ENCODE data around the gene KIRREL3.

Gene KIRREL3

DNA sequence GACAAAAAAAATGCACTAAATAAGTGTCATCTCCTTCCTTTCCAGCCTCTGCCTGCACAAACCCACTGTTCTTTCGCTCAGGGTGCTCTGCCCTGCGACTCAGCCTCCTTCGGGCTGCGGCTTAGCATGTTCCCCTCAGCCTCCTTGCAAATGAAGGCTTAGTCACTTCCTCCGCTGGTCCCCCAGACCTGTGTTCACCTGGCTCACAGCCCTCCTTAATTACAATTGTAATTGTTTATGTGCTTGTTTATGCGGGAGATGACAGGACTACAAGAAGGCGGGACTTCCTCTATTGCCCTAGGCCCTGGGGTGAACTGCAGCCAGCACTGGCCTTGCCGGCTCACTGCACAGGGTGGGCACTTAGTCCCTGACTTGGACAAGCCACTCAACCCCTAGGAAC is 303.6 kb downstream of the KIRREL3 start:
- H3K9me3 ChIP-seq (ENCODE audit: insufficient read depth, low read length) = no peaks in the 10 kb centered on the region
- no peak overlapping the region for H3K4me2 ChIP-seq (ENCODE audit: low read depth, low read length, poor library complexity, severe bottlenecking)
- H3K27me3 ChIP-seq (ENCODE audit: low read length) = no peaks in the 10 kb centered on the region
- no peaks in the 10 kb centered on the region for H3F3A ChIP-seq (ENCODE audit: insufficient read depth)
- no peak for TF ChIP-seq EZH2phosphoT487 (conservative IDR thresholded peaks at IDR 0.05; ENCODE audit: low read length)
- TF ChIP-seq, protein P1, sequence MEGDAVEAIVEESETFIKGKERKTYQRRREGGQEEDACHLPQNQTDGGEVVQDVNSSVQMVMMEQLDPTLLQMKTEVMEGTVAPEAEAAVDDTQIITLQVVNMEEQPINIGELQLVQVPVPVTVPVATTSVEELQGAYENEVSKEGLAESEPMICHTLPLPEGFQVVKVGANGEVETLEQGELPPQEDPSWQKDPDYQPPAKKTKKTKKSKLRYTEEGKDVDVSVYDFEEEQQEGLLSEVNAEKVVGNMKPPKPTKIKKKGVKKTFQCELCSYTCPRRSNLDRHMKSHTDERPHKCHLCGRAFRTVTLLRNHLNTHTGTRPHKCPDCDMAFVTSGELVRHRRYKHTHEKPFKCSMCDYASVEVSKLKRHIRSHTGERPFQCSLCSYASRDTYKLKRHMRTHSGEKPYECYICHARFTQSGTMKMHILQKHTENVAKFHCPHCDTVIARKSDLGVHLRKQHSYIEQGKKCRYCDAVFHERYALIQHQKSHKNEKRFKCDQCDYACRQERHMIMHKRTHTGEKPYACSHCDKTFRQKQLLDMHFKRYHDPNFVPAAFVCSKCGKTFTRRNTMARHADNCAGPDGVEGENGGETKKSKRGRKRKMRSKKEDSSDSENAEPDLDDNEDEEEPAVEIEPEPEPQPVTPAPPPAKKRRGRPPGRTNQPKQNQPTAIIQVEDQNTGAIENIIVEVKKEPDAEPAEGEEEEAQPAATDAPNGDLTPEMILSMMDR (IDR thresholded peaks at IDR 0.05; ENCODE audit: insufficient read depth, low read length, poor library complexity, severe bottlenecking) = no peak
- no peaks in the 10 kb centered on the region for H4K20me1 ChIP-seq (ENCODE audit: low read depth, low read length)
- no peak overlapping the region for H2AFZ ChIP-seq (ENCODE audit: low read depth, low read length, severe bottlenecking)
- no peak overlapping the region for H3K27ac ChIP-seq (ENCODE audit: low read depth, low read length)
- no peak overlapping the region for H3K9ac ChIP-seq (ENCODE audit: low read length)
- no peaks in the 10 kb centered on the region for H3K9me2 ChIP-seq (replicated peaks; ENCODE audit: insufficient read depth, low read length)
- no peak overlapping the region for H3K4me3 ChIP-seq (ENCODE audit: insufficient read depth, low read length, poor library complexity, severe bottlenecking)
- H3K79me2 ChIP-seq (ENCODE audit: insufficient read depth, low read length) = no peaks in the 10 kb centered on the region
- H3K36me3 ChIP-seq (ENCODE audit: low read length) = no peaks in the 10 kb centered on the region

DNA sequence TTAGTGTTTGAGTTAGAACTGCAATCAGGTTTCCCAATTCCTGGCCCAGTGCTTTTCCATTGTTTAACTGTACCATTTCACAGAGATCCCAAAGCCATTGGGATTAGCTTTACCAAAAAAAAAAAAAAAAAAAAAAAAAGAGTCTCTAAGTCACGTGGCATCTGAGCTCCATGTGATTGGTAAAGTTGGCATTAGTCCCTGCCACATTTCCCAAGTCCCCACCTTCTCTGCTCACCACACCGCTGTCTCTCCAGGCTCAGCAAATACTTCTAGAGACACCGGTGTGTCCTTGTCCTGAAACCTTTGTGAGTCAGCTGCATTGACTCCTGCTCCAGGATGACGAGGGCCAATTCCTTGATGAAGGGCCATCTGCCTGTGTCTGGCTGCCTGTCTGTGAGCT is 305.3 kb downstream of the KIRREL3 start:
- Histone ChIP-seq H3K36me3 (ENCODE audit: low read length) (no peaks in the 10 kb centered on the region), H3K27me3 (ENCODE audit: low read length) (no peaks in the 10 kb centered on the region), H2AFZ (ENCODE audit: low read depth, low read length, severe bottlenecking) (no peak overlapping the region), H3K9me2 (replicated peaks; ENCODE audit: insufficient read depth, low read length) (no peaks in the 10 kb centered on the region), H3K79me2 (ENCODE audit: insufficient read depth, low read length) (no peaks in the 10 kb centered on the region), H3K27ac (ENCODE audit: low read depth, low read length) (no peak overlapping the region), H4K20me1 (ENCODE audit: low read depth, low read length) (no peaks in the 10 kb centered on the region), H3K4me3 (ENCODE audit: insufficient read depth, low read length, poor library complexity, severe bottlenecking) (no peak overlapping the region), H3K9ac (ENCODE audit: low read length) (no peak overlapping the region), H3K9me3 (ENCODE audit: insufficient read depth, low read length) (no peaks in the 10 kb centered on the region), H3F3A (ENCODE audit: insufficient read depth) (no peaks in the 10 kb centered on the region), H3K4me2 (ENCODE audit: low read depth, low read length, poor library complexity, severe bottlenecking) (no peak overlapping the region)
- TF ChIP-seq EZH2phosphoT487 (conservative IDR thresholded peaks at IDR 0.05; ENCODE audit: low read length) = no peak
- TF ChIP-seq, protein P1 (IDR thresholded peaks at IDR 0.05; ENCODE audit: insufficient read depth, low read length, poor library complexity, severe bottlenecking) = no peak

GRCh38 chr11:126694065-126694625 is 306.4 kb downstream of the KIRREL3 start:
- Histone ChIP-seq H3K4me2 (ENCODE audit: low read depth, low read length, poor library complexity, severe bottlenecking) (no peak overlapping the region), H3K36me3 (ENCODE audit: low read length) (no peaks in the 10 kb centered on the region), H3K27ac (ENCODE audit: low read depth, low read length) (no peak overlapping the region), H2AFZ (ENCODE audit: low read depth, low read length, severe bottlenecking) (no peak overlapping the region), H3K9ac (ENCODE audit: low read length) (no peak overlapping the region), H3K9me2 (replicated peaks; ENCODE audit: insufficient read depth, low read length) (no peaks in the 10 kb centered on the region), H3K4me3 (ENCODE audit: insufficient read depth, low read length, poor library complexity, severe bottlenecking) (no peak overlapping the region), H3K79me2 (ENCODE audit: insufficient read depth, low read length) (no peaks in the 10 kb centered on the region), H4K20me1 (ENCODE audit: low read depth, low read length) (no peaks in the 10 kb centered on the region), H3K9me3 (ENCODE audit: insufficient read depth, low read length) (no peaks in the 10 kb centered on the region), H3K27me3 (ENCODE audit: low read length) (no peaks in the 10 kb centered on the region), H3F3A (ENCODE audit: insufficient read depth) (no peaks in the 10 kb centered on the region)
- no peak for TF ChIP-seq EZH2phosphoT487 (conservative IDR thresholded peaks at IDR 0.05; ENCODE audit: low read length)
- TF ChIP-seq, protein P1 (IDR thresholded peaks at IDR 0.05; ENCODE audit: insufficient read depth, low read length, poor library complexity, severe bottlenecking) = no peak

Measured in SU-DHL-6 (cell line).